Left renal cortex interstitium (tissue), 4 donors: ENCODE measurements around the gene CMTM3. TPM values are rescaled to one million over a fixed set of nuclear protein-coding genes. Genes with fewer than 3 reads are reported as not detected.
A peak's percentile ranks its signal among the peaks of the same experiment; 100 is the strongest.
"Not testable (repeated sequence)": the region's sequence is repeated elsewhere in the genome, so short reads cannot be mapped to it uniquely, and the experiment has no call there.

Experiments
- DNase-seq, 4 donors: peaks; one replicate each; pipeline ENCODE4 v3.0.0-alpha.2; 2013; ENCODE audit warnings: low read depth in 4 of 4, low spot score in 2 of 4, missing footprints in 1 of 4
- polyA plus RNA-seq, 4 donors: library from polyadenylated mRNA; unstranded; fragments of 120-200 nt; gene quantifications; one replicate each; pipeline ENCODE4 v1.2.1, GENCODE V29; 2013; ENCODE audit not compliant: insufficient read length in 4 of 4

CMTM3 gene
- polyA plus RNA-seq, 4 donors = 59.5 to 91.3 (median 67.1) TPM

- no peak for DNase-seq
These were observed 1.7 kb downstream of the CMTM3 start for GRCh38 chr16:66605979-66606751.

- peak in 2 of 4 donors; percentile 71 to 78 for DNase-seq
These were observed 4.0 kb downstream of the CMTM3 start for GRCh38 chr16:66608241-66609138.

GRCh38 chr16:66609139-66609510 is 4.6 kb downstream of the CMTM3 start:
- no peak for DNase-seq

GRCh38 chr16:66610111-66610820 is 5.8 kb downstream of the CMTM3 start:
- DNase-seq = no peak

GRCh38 chr16:66611911-66612310 is 7.4 kb downstream of the CMTM3 start:
- not testable (repeated sequence) for DNase-seq

- DNase-seq = no peak
These were observed 7.9 kb downstream of the CMTM3 start for GRCh38 chr16:66612422-66612821.

- no peak for DNase-seq
These were observed 9.8 kb downstream of the CMTM3 start for GRCh38 chr16:66614161-66614802.

- DNase-seq = no peak
These were observed 11.7 kb downstream of the CMTM3 start for GRCh38 chr16:66616169-66616568.

GRCh38 chr16:66616592-66616991 is 12.1 kb downstream of the CMTM3 start:
- DNase-seq = no peak

- DNase-seq = no peak
These were observed 12.5 kb downstream of the CMTM3 start for GRCh38 chr16:66617010-66617434.

- DNase-seq = no peak
These were observed 13.2 kb downstream of the CMTM3 start for GRCh38 chr16:66617728-66618127.

GRCh38 chr16:66618588-66619375 is 14.3 kb downstream of the CMTM3 start:
- DNase-seq = no peak

GRCh38 chr16:66619534-66620428 is 15.3 kb downstream of the CMTM3 start:
- no peak for DNase-seq

- no peak for DNase-seq
These were observed 15.9 kb downstream of the CMTM3 start for GRCh38 chr16:66620429-66620795.

- no peak for DNase-seq
These were observed 17.5 kb downstream of the CMTM3 start for GRCh38 chr16:66621973-66622372.

- DNase-seq = no peak
These were observed 18.4 kb downstream of the CMTM3 start for GRCh38 chr16:66622863-66623262.

- no peak for DNase-seq
These were observed 19.3 kb downstream of the CMTM3 start for GRCh38 chr16:66623755-66624154.

GRCh38 chr16:66627611-66628378 is 23.3 kb downstream of the CMTM3 start:
- DNase-seq = not testable (repeated sequence)
